ENCODE results near the gene CREB5.

Gene CREB5, protein sequence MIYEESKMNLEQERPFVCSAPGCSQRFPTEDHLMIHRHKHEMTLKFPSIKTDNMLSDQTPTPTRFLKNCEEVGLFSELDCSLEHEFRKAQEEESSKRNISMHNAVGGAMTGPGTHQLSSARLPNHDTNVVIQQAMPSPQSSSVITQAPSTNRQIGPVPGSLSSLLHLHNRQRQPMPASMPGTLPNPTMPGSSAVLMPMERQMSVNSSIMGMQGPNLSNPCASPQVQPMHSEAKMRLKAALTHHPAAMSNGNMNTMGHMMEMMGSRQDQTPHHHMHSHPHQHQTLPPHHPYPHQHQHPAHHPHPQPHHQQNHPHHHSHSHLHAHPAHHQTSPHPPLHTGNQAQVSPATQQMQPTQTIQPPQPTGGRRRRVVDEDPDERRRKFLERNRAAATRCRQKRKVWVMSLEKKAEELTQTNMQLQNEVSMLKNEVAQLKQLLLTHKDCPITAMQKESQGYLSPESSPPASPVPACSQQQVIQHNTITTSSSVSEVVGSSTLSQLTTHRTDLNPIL

DNA sequence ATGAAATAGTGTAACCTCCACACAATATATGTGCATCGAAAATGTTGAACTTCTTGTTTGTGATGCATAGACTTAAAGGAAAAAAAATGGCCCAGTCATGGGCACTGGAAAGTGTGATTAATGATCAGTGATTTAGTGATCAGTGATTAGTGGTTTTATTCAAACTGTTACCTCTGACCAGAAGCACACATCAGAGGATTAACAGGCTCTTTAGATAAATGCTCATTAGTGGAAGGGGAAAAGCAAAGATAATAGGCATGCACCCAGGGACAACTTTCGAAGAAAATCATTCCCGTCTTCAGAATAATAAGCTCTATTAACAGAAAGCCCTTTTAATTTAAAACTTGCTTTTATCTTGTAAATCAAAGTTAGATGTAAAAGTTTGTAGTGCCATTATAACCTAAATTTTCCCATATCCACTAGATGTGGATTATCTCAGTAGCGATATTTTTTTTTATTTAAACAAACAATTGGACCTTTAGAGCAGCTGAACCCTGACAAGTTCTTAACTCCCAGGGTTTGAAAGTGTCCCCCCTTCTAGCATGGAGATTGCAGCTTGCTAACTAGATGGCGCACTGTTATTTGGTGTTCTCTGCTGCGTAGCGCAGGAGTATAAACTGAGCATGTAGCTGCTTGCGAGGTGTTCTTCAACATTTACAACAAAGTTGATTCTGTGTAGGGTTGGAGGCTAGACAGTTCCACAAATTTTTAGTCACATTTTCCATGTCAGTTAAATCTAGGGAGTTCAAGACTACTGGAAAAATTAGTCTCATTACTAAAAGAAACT lies at the start of gene CREB5:
Gene CREB5 (plus strand): TSS at position 643 of the 787 bp plus-strand sequence. CDS start 397 bp downstream, outside the sequence.
- no peaks in the 10 kb centered on the region for H3K9me3 Mint-ChIP-seq
- H3K27me3 Mint-ChIP-seq = peaks cover 58% of the 10 kb centered on the region
- CTCF ChIA-PET = no interaction called here
- no peak within 1 kb of the TSS for H3K27ac Mint-ChIP-seq
- H3K4me1 Mint-ChIP-seq = peaks cover 24% of the 10 kb centered on the region
- no peak for DNase-seq
- H3K36me3 Mint-ChIP-seq = peaks cover 4% of the 10 kb centered on the region
- H3K4me3 Mint-ChIP-seq = no peak within 1 kb of the TSS

DNA sequence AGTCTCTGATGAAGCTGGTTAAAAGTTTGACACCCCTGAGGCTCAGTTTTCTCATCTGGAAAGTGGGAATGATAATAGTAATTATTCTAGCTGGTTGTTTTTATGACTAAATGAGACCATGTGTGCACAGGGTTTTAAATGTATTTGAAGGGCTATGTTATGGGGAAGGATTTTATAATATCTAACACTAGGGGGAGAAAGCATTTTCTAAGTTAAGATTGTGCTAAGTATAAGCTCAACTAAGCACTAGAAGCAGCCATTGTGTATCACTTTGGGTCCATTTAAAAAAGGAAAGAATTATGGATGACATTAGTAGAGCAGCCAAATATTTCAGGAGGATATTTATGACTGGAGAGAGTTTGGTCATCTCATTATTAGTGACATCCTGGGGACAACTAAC lies 49.5 kb upstream of the CREB5 start:
- no peaks in the 10 kb centered on the region for H3K4me1 Mint-ChIP-seq
- no peak for DNase-seq
- H3K27me3 Mint-ChIP-seq = no peaks in the 10 kb centered on the region
- H3K9me3 Mint-ChIP-seq = peaks cover 6% of the 10 kb centered on the region
- H3K27ac Mint-ChIP-seq = no peak overlapping the region
- CTCF ChIA-PET = interaction anchor here (2.5 to 3.7 kb wide), 2 partner anchors 33 to 65 kb away, joined by 8 to 20 read pairs; no protein-coding TSS in a partner anchor
- H3K36me3 Mint-ChIP-seq = no peaks in the 10 kb centered on the region
- no peak overlapping the region for H3K4me3 Mint-ChIP-seq

DNA sequence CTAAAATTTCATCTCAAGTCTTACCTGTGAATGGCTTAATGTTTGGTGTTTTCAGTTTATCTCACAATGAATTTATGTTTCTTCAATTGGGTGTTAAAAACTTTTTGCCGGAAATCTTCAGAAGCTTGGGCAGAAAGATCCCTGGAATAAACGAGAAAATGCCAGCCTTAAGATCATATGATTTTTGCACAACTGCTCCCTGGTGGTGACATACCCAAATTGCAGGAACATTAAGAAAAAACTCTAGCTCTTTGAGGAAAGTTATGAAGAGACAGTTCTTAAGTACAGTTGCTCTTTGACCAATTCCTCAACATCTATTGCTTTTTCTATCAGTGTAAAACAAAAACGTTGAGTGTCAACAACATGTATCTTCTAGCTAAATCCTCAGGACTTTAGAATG lies 48.2 kb upstream of the CREB5 start:
- Mint-ChIP-seq H3K36me3 (no peaks in the 10 kb centered on the region), H3K27ac (no peak overlapping the region), H3K4me3 (no peak overlapping the region), H3K9me3 (peaks cover 6% of the 10 kb centered on the region), H3K27me3 (no peaks in the 10 kb centered on the region), H3K4me1 (no peaks in the 10 kb centered on the region)
- CTCF ChIA-PET = interaction anchor here (1.1 to 3.7 kb wide), 2 partner anchors 12 to 67 kb away, joined by 4 to 20 read pairs; no protein-coding TSS in a partner anchor
- no peak for DNase-seq

DNA sequence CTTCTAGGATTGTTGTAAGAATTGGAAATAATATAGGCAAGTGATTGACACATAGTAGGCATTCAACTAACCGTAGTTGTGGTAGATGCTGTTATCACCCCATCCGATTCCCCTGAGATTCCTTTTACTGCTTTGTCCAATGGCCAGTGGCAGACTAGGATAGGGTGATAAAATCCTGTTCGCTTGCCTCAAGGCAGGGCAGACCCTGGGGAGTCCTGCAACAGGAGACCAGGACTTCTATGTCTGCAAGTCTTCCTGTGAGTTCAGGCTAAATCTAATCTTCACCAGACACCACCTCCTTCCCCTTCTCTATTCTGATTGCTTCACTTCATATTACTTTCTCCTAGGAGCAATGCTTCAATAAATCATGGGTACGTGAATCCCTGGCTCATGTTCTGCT lies 42.8 kb upstream of the CREB5 start:
- H3K36me3 Mint-ChIP-seq = no peaks in the 10 kb centered on the region
- H3K4me3 Mint-ChIP-seq = no peak overlapping the region
- H3K9me3 Mint-ChIP-seq = peaks cover 6% of the 10 kb centered on the region
- CTCF ChIA-PET = no interaction called here
- no peak overlapping the region for H3K27ac Mint-ChIP-seq
- DNase-seq = no peak
- H3K27me3 Mint-ChIP-seq = peaks cover 4% of the 10 kb centered on the region
- no peaks in the 10 kb centered on the region for H3K4me1 Mint-ChIP-seq

DNA sequence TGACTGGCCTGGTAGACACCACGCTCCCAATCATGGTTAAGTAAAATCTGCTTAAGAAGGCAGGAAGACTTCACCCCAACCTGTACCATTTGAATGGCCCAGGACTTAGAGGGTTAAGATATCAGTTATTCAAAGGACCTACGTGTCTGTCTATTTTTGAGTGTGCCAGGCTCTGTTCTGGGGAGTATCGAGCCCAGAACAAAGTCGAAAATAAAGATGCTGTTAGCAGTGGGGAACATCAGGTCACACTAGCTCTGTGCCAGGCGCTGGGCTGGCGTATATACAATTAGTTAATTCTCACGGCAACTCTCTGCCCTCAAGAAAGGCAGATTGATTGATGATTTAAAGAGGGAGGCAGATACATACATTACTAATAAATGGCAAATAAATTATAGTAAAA lies 40.5 kb upstream of the CREB5 start:
- DNase-seq = no peak
- no peak overlapping the region for H3K4me3 Mint-ChIP-seq
- no peaks in the 10 kb centered on the region for H3K4me1 Mint-ChIP-seq
- H3K27me3 Mint-ChIP-seq = peaks cover 4% of the 10 kb centered on the region
- CTCF ChIA-PET = no interaction called here
- H3K36me3 Mint-ChIP-seq = no peaks in the 10 kb centered on the region
- H3K9me3 Mint-ChIP-seq = no peaks in the 10 kb centered on the region
- no peak overlapping the region for H3K27ac Mint-ChIP-seq

DNA sequence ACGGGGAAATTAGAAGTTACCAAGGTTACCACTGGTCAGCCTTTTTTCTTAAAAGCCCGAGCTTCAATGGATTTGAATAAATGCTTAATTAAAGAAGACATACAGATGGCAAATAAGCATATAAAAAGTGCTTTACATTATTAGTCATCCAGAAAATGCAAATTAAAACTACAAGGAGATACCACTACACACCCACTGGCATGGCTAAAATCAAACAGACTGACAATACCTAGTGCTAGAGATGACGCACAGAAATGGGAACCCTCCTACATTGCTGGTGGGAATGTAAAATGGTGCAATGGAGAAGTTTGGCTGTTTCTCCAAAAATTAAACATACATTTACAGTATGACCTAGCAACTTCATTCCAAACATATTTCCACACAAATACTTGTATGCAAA lies 38.3 kb upstream of the CREB5 start:
- CTCF ChIA-PET = no interaction called here
- no peaks in the 10 kb centered on the region for H3K9me3 Mint-ChIP-seq
- no peaks in the 10 kb centered on the region for H3K36me3 Mint-ChIP-seq

DNA sequence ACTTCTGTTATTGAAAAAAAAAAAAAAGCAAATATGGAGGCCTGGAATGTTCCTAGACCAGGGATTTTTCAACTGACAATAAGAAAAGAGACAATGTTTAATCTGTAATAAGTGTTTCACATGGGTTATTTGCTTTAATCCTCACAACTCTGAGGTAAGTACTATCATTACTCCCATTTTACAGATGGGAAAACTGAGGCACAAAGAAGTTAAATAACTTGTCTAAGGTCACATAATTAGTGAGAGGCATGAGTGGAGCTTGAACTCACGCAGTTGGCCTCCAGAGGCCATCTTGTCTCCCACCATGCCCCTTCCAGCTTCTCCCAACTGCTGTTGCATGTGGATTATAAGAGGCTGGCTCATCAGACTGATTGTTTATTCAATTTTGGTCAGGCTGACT lies 36.6 kb upstream of the CREB5 start:
- Mint-ChIP-seq H3K4me3 (no peak overlapping the region), H3K36me3 (no peaks in the 10 kb centered on the region), H3K9me3 (no peaks in the 10 kb centered on the region), H3K27me3 (peaks cover 3% of the 10 kb centered on the region), H3K4me1 (no peaks in the 10 kb centered on the region), H3K27ac (no peak overlapping the region)
- CTCF ChIA-PET = no interaction called here
- no peak for DNase-seq

More for the DNA sequence above, 38.3 kb upstream of the CREB5 start:
- Mint-ChIP-seq H3K4me1 (no peaks in the 10 kb centered on the region), H3K27ac (no peak overlapping the region), H3K27me3 (peaks cover 4% of the 10 kb centered on the region), H3K4me3 (no peak overlapping the region)
- no peak for DNase-seq

DNA sequence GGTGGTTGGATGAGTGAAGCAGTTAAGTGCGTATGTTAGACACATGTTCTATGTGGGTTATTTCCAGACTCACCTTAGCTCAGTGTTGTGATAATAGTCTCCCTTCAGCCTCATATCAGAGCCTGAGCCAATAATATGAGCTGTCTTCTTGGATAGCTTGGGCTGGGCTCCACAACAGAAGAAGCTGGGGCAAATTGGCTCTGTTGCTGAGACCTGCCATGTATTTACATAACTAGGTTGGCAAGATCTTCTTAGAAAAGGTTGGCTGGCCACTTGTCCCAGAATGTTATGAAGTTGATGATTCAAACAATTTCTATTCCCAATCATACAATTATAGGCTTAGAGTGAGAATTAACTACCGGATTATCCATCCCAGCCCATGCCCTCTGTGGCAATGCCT lies 35.7 kb upstream of the CREB5 start:
- Mint-ChIP-seq H3K4me1 (no peaks in the 10 kb centered on the region), H3K36me3 (no peaks in the 10 kb centered on the region), H3K27me3 (no peaks in the 10 kb centered on the region), H3K4me3 (no peak overlapping the region), H3K27ac (no peak overlapping the region), H3K9me3 (no peaks in the 10 kb centered on the region)
- CTCF ChIA-PET = no interaction called here
- DNase-seq = no peak

DNA sequence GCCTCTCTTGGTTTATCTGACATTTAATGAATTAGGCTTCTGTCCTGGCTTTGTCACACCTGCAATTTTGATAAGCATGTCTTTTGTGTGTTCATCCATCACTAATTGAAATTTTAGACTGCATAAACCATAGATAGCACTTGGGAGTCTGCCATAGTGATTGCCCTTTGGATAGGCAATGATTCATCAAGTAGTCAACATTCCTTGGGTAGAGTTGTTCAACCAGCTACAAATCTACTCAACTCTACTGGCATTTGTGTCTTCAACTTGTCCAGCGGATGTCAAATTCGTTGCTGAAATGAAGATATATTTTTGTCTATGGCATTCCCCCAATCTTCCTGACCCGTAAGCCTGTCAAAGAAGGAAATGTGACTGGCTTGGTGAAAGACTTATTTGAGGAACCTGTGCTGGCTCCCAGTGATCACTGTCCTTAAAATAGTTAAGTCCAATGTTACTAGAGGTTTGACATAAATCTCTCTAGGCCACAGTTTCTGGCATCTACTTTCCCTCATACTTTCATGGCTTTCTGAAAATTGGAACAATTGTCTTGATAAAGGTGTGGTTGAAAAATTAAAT lies 33.7 kb upstream of the CREB5 start:
- no peaks in the 10 kb centered on the region for H3K36me3 Mint-ChIP-seq
- H3K27me3 Mint-ChIP-seq = no peaks in the 10 kb centered on the region
- CTCF ChIA-PET = interaction anchor here (0.9 kb wide), 1 partner anchor 9 kb away, joined by 9 read pairs; no protein-coding TSS in a partner anchor

DNA sequence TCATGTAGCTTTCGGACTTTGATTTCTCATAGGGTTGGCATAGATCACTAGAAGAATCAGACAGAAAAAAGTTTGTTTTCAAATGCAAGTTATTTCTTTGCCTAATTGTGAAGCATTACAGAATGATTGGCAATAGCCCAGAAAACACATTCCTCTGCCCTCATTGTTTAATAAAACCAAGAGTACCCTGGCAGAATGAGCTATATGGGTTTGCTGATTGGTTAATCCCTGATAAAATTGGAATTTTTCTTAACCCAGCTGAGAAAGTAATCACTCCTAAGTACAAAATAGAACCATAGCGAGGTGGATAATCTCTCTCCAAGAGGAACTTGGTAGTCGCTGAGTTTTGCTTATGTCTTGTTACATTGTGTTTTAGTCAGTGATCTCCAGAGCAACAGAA lies 30.9 kb upstream of the CREB5 start:
- CTCF ChIA-PET = no interaction called here
- Mint-ChIP-seq H3K27me3 (no peaks in the 10 kb centered on the region), H3K4me1 (no peaks in the 10 kb centered on the region), H3K9me3 (no peaks in the 10 kb centered on the region), H3K4me3 (no peak overlapping the region), H3K36me3 (no peaks in the 10 kb centered on the region), H3K27ac (no peak overlapping the region)
- DNase-seq = no peak

More for the DNA sequence above, 33.7 kb upstream of the CREB5 start:
- Mint-ChIP-seq H3K4me1 (no peaks in the 10 kb centered on the region), H3K4me3 (no peak overlapping the region), H3K27ac (no peak overlapping the region), H3K9me3 (no peaks in the 10 kb centered on the region)
- no peak for DNase-seq

DNA sequence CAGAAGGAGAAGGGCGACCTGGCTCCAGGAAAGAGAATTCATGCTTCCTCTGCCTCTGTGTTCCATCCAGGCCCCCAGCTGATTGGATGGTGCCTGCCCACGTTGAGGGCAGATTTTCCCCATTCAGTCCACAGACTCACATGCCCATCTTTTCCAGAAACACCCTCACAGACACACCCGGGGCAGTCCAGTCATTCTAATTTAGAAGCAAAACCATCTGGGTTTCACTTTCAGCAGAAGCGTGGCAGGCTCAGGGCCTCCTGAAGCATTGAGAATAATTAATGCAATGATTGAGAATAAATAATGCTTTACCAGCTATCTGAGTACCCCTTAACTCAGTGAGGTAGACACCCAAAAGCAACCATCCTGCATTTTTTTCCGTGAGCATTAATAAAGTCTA lies 30.2 kb upstream of the CREB5 start:
- DNase-seq = no peak
- CTCF ChIA-PET = no interaction called here
- no peaks in the 10 kb centered on the region for H3K27me3 Mint-ChIP-seq
- H3K4me3 Mint-ChIP-seq = no peak overlapping the region
- no peaks in the 10 kb centered on the region for H3K36me3 Mint-ChIP-seq
- no peak overlapping the region for H3K27ac Mint-ChIP-seq
- H3K9me3 Mint-ChIP-seq = no peaks in the 10 kb centered on the region
- no peaks in the 10 kb centered on the region for H3K4me1 Mint-ChIP-seq

DNA sequence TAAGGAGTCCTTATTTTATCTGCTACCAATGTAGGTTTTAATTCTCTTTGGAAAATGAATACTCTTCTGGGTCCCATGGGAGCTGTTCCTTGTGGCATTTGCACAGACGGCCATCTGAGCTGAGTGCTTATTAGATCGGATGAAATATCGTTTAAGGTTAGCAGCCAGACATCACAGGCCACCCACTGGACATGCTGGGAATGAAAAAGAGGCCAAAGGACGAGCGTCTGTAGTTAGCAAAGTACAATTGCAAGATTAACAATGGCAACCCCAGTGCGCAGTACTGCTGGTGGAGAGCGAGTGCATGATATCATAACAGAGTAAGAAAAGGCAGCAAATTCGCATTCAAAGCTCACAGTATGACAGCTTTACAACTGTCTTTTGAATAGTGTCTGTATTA lies 28.3 kb upstream of the CREB5 start:
- H3K4me3 Mint-ChIP-seq = no peak overlapping the region
- H3K27ac Mint-ChIP-seq = no peak overlapping the region
- no peaks in the 10 kb centered on the region for H3K27me3 Mint-ChIP-seq
- H3K4me1 Mint-ChIP-seq = no peaks in the 10 kb centered on the region
- CTCF ChIA-PET = interaction anchor here (0.7 kb wide), 1 partner anchor 459 kb away, joined by 5 read pairs; no protein-coding TSS in a partner anchor
- no peaks in the 10 kb centered on the region for H3K9me3 Mint-ChIP-seq
- no peaks in the 10 kb centered on the region for H3K36me3 Mint-ChIP-seq
- no peak for DNase-seq

DNA sequence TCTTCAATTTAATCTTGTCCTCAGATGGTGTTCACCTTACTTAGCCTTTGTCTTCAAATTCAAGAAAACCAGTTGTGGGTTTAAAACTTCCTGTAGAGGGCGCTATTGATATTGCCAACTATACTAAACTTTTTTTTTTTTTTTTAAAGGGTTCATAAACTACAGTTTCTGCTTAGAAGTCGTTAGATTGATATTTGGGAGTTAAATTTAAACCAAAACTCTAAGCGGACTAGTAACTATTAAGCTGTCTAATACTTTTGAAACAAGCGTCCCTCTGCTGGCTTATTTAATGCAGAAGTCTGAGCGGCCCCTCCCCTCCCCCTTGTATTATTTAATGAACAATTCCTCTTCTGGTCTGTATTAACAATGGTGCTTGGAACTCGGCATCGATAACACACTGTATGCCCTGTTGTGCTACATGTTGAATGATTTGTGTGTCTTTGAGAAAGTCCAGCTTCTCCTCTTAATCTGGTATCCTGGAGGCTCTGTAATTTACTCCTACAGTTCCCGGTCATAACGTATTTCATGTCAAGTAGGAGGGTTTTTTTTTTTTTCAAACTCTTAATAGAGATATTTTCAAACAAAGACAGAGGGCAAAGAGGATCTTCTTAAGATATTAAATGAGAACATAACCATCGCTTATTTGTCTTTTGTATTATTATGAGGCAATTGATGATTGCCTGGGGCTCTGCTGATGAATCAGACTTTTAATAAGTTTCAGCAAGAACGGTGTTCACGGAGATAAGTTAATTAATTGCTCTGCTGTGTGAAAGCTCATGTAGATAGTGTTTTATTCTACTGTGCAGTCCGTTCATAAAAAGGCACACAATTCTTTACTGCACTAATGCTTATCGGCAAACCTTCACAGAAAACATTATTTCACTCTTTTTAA lies 22.6 kb upstream of the CREB5 start:
- no peak for DNase-seq
- CTCF ChIA-PET = interaction anchor here (0.6 to 1.8 kb wide), 2 partner anchors 237 to 462 kb away, joined by 3 to 4 read pairs; no protein-coding TSS in a partner anchor
- Mint-ChIP-seq H3K27ac (no peak overlapping the region), H3K4me3 (no peak overlapping the region), H3K4me1 (no peaks in the 10 kb centered on the region), H3K27me3 (no peaks in the 10 kb centered on the region), H3K9me3 (no peaks in the 10 kb centered on the region), H3K36me3 (no peaks in the 10 kb centered on the region)

Data from activated naive CD4-positive, alpha-beta T cell treated with anti-CD3 and anti-CD28 coated beads, Interleukin-2, amount 10 ng/mL, durations not matched to agents 7 days and 5 days (primary cell).